ENCODE measurements around the gene MEP1A.
"Not testable (repeated sequence)": the region's sequence is repeated elsewhere in the genome, so short reads cannot be mapped to it uniquely, and the experiment has no call there.

Gene MEP1A

GRCh38 chr6:46834257-46834916 is 41.2 kb downstream of the MEP1A start:
- not testable (repeated sequence) for DNase-seq (ENCODE audit: low read depth)

- not testable (repeated sequence) for DNase-seq (ENCODE audit: low read depth)
Measured at GRCh38 chr6:46834991-46835390, 41.8 kb downstream of the MEP1A start.

- no peak for DNase-seq (ENCODE audit: low read depth)
Measured at GRCh38 chr6:46838033-46838432, 44.8 kb downstream of the MEP1A start.

- DNase-seq (ENCODE audit: low read depth): not testable (repeated sequence)
Measured at GRCh38 chr6:46842252-46842846, 49.2 kb downstream of the MEP1A start.

GRCh38 chr6:46845126-46845525 is 51.9 kb downstream of the MEP1A start:
- DNase-seq (ENCODE audit: low read depth): no peak

GRCh38 chr6:46848684-46849360 is 55.6 kb downstream of the MEP1A start:
- peak; percentile 22 for DNase-seq (ENCODE audit: low read depth)

GRCh38 chr6:46849361-46849690 is 56.1 kb downstream of the MEP1A start:
- DNase-seq (ENCODE audit: low read depth): no peak

- DNase-seq (ENCODE audit: low read depth): no peak
Measured at GRCh38 chr6:46850792-46851191, 57.6 kb downstream of the MEP1A start.

- DNase-seq (ENCODE audit: low read depth): not testable (repeated sequence)
Measured at GRCh38 chr6:46851576-46851975, 58.4 kb downstream of the MEP1A start.

GRCh38 chr6:46855966-46856365 is 62.8 kb downstream of the MEP1A start:
- not testable (repeated sequence) for DNase-seq (ENCODE audit: low read depth)

GRCh38 chr6:46862381-46862780 is 69.2 kb downstream of the MEP1A start:
- no peak for DNase-seq (ENCODE audit: low read depth)

GRCh38 chr6:46863791-46864190 is 70.6 kb downstream of the MEP1A start:
- no peak for DNase-seq (ENCODE audit: low read depth)

- no peak for DNase-seq (ENCODE audit: low read depth)
Measured at GRCh38 chr6:46865221-46865620, 72.0 kb downstream of the MEP1A start.

GRCh38 chr6:46867411-46867810 is 74.2 kb downstream of the MEP1A start:
- DNase-seq (ENCODE audit: low read depth): no peak

GRCh38 chr6:46876126-46876525 is 82.9 kb downstream of the MEP1A start:
- DNase-seq (ENCODE audit: low read depth): peak; percentile 47

GRCh38 chr6:46879003-46879402 is 85.8 kb downstream of the MEP1A start:
- no peak for DNase-seq (ENCODE audit: low read depth)

GRCh38 chr6:46882645-46883044 is 89.5 kb downstream of the MEP1A start:
- DNase-seq (ENCODE audit: low read depth): no peak

GRCh38 chr6:46888031-46888430 is 94.8 kb downstream of the MEP1A start:
- DNase-seq (ENCODE audit: low read depth): peak; percentile 31

- peak; percentile 35 for DNase-seq (ENCODE audit: low read depth)
Measured at GRCh38 chr6:46888578-46888977, 95.4 kb downstream of the MEP1A start.
